A549 (cell line): Measurements from ENCODE around the gene MED10. TPM values are rescaled to one million over a fixed set of nuclear protein-coding genes. Genes with fewer than 3 reads are reported as not detected.

Experiments used
- ATAC-seq, 2 experiments: fragments of 200-7000 bp in 1 of 2; fragments of >200 bp in 1 of 2; cut with Nextera tagmentation in 1 of 2; cut with Tn5 transposase in 1 of 2; 3 replicates each; pipeline versions ENCODE4 v1.8.0 to v1.9.1; 2018 to 2020; ENCODE audit warnings: mild to moderate bottlenecking in 1 of 2, moderate library complexity in 1 of 2
- CTCF ChIA-PET: fragments of 300-600 bp; sonication (Branson Sonifier 250); formaldehyde crosslinking; extraction: SDS; loops from one replicate; lab custom pipeline; 2021; ENCODE audit warnings: antibody characterized with exemption, inconsistent platforms; lab: Yijun Ruan, JAX
- POLR2A ChIA-PET: fragments of 350-600 bp; formaldehyde crosslinking; extraction: SDS; loops from one replicate; lab custom pipeline; 2021; ENCODE audit warnings: antibody characterized with exemption, inconsistent platforms; lab: Yijun Ruan, JAX
- DNase-seq, 2 experiments: peaks; one replicate each; pipeline versions ENCODE4 v3.0.0 to v3.0.0-alpha.2; 2011 to 2016; ENCODE audit warnings: low read depth in 1 of 2, low spot score in 1 of 2
- FAIRE-seq: peaks from 2 replicates; lab custom pipeline; 2011; peaks lifted over from hg19 to GRCh38; lab: Jason Lieb, UNC
- H3K27ac ChIP-seq, 2 experiments: fragments of >200 bp; sonication (Bioruptor Twin); formaldehyde crosslinking; 3 replicates each; pipeline ENCODE4 v1.5.1; 2016 to 2017
- H3K4me1 ChIP-seq: fragments of >200 bp; sonication (Bioruptor Twin); formaldehyde crosslinking; 3 replicates; pipeline ENCODE4 v1.6.1; 2016
- H3K4me2 ChIP-seq: fragments of >200 bp; sonication (Bioruptor Twin); formaldehyde crosslinking; 3 replicates; pipeline ENCODE4 v1.6.1; 2016
- H3K4me3 ChIP-seq: fragments of >200 bp; sonication (Bioruptor Twin); formaldehyde crosslinking; 3 replicates; pipeline ENCODE4 v1.5.1; 2016
- H3K9me3 ChIP-seq: fragments of >200 bp; sonication (Bioruptor Twin); formaldehyde crosslinking; 3 replicates; pipeline ENCODE4 v1.6.1; 2016
- BHLHE40 ChIP-seq: IDR thresholded peaks from 2 replicates; pipeline ENCODE4 v1.6.1; 2012; ENCODE audit warnings: low read depth, low read length, inconsistent platforms
- CBX2 ChIP-seq: fragments of 200-600 bp; sonication (generic); IDR thresholded peaks from 2 replicates; pipeline ENCODE4 v1.6.1; 2016; ENCODE audit warnings: low read depth, mild to moderate bottlenecking, borderline replicate concordance
- CBX8 ChIP-seq: fragments of 200-600 bp; sonication (generic); IDR thresholded peaks from 2 replicates; pipeline ENCODE4 v1.6.1; 2016
- CEBPB ChIP-seq, 2 experiments: fragments of >200 bp in 1 of 2; sonication (Bioruptor Twin) in 1 of 2; formaldehyde crosslinking in 1 of 2; IDR thresholded peaks; 2 replicates each; pipeline ENCODE4 v1.6.1; 2012 to 2016
- HDAC2 ChIP-seq: fragments of 200-600 bp; sonication (generic); IDR thresholded peaks from 2 replicates; pipeline ENCODE4 v1.6.1; 2016
- HEYL ChIP-seq: fragments of 250-450 bp; sonication (Bioruptor Pico); IDR thresholded peaks from 2 replicates; pipeline ENCODE4 v1.8.0; 2021; ENCODE audit warnings: mild to moderate bottlenecking, moderate library complexity
- HOXB13 ChIP-seq: fragments of 250-450 bp; sonication (Bioruptor Pico); IDR thresholded peaks from 2 replicates; pipeline ENCODE4 v1.5.0; 2020; ENCODE audit warnings: low read depth, mild to moderate bottlenecking, moderate library complexity
- MAFK ChIP-seq: fragments of 450-650 bp; IDR thresholded peaks from 2 replicates; pipeline ENCODE4 v1.6.1; 2014; ENCODE audit not compliant: partially characterized antibody
- MYC ChIP-seq: IDR thresholded peaks from 2 replicates; pipeline ENCODE4 v1.6.1; 2012; ENCODE audit warnings: mild to moderate bottlenecking, inconsistent platforms, low read length, improper control_type of control experiment, borderline replicate concordance
- PHF8 ChIP-seq: fragments of 200-600 bp; sonication (generic); IDR thresholded peaks from 2 replicates; pipeline ENCODE4 v1.6.1; 2016; ENCODE audit warnings: low read depth, mild to moderate bottlenecking, antibody characterized with exemption, moderate library complexity, borderline replicate concordance
- TFCP2L1 ChIP-seq: fragments of 250-450 bp; sonication (Bioruptor Pico); IDR thresholded peaks from 2 replicates; pipeline ENCODE4 v1.5.0; 2021; ENCODE audit warnings: mild to moderate bottlenecking
- ZFP36 ChIP-seq: fragments of 450-650 bp; IDR thresholded peaks from 2 replicates; pipeline ENCODE4 v1.6.1; 2014; ENCODE audit warnings: borderline replicate concordance; ENCODE audit not compliant: partially characterized antibody
- WGBS: methylation state at CpG from one replicate; pipeline ENCODE4 v1.1.6; 2017; ENCODE audit errors: missing lambda C conversion rate; 5-methylcytosine and 5-hydroxymethylcytosine counted together
- polyA plus RNA-seq, 4 experiments: library from polyadenylated mRNA; depleted of rRNA in 3 of 4; stranded (reverse); fragments of >200 nt; fragmentation: RNase III in 1 of 4; extraction: RNeasy Plus Mini Kit Qiagen cat#74134 plus additional on column Dnase treatment in 1 of 4; gene quantifications; 2 replicates in 3 of 4; 3 replicates in 1 of 4; pipeline ENCODE4 v1.2.3, GENCODE V29; 2011 to 2017
- TF ChIP-seq, protein P1 (sequence below): fragments of 200-600 bp; sonication (generic); IDR thresholded peaks from 2 replicates; pipeline ENCODE4 v1.6.1; 2016; ENCODE audit warnings: antibody characterized with exemption, mild to moderate bottlenecking, moderate library complexity
- TF ChIP-seq, protein P2 (sequence below): IDR thresholded peaks from 2 replicates; pipeline ENCODE4 v1.6.1; 2012
- TF ChIP-seq, protein P3 (sequence below): fragments of 450-650 bp; IDR thresholded peaks from 2 replicates; pipeline ENCODE4 v1.6.1; 2014; ENCODE audit warnings: antibody characterized with exemption
- TF ChIP-seq, protein P4 (sequence below): fragments of >200 bp; sonication (Bioruptor Twin); formaldehyde crosslinking; IDR thresholded peaks from 3 replicates; pipeline ENCODE4 v1.6.1; 2016
- TF ChIP-seq, protein P5 (sequence below): IDR thresholded peaks from 2 replicates; pipeline ENCODE4 v1.6.1; 2012

MED10 gene
- polyA plus RNA-seq, 2 of the 4 experiments (the other 2 are of a cell fraction): 56.7 to 59.4 TPM

DNA sequence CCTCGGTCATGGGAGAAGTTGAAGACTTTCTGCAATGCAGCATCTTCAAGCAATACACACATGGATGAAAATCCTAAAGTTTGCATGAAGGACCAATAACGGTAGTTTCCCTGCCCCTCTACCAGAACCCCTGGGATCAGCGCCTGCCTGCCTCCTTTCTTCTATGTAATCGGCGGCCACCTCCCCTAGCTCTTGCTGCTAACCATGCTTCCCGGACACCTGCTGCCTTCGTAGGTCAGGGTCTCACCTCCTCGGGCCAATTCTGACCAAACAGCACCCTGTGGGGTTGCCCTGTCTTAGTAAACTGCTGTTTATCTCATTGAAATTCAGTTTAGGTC, 388 bp upstream of the MED10 start (continued):
- TF ChIP-seq, protein P1, sequence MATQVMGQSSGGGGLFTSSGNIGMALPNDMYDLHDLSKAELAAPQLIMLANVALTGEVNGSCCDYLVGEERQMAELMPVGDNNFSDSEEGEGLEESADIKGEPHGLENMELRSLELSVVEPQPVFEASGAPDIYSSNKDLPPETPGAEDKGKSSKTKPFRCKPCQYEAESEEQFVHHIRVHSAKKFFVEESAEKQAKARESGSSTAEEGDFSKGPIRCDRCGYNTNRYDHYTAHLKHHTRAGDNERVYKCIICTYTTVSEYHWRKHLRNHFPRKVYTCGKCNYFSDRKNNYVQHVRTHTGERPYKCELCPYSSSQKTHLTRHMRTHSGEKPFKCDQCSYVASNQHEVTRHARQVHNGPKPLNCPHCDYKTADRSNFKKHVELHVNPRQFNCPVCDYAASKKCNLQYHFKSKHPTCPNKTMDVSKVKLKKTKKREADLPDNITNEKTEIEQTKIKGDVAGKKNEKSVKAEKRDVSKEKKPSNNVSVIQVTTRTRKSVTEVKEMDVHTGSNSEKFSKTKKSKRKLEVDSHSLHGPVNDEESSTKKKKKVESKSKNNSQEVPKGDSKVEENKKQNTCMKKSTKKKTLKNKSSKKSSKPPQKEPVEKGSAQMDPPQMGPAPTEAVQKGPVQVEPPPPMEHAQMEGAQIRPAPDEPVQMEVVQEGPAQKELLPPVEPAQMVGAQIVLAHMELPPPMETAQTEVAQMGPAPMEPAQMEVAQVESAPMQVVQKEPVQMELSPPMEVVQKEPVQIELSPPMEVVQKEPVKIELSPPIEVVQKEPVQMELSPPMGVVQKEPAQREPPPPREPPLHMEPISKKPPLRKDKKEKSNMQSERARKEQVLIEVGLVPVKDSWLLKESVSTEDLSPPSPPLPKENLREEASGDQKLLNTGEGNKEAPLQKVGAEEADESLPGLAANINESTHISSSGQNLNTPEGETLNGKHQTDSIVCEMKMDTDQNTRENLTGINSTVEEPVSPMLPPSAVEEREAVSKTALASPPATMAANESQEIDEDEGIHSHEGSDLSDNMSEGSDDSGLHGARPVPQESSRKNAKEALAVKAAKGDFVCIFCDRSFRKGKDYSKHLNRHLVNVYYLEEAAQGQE: no peak

DNA sequence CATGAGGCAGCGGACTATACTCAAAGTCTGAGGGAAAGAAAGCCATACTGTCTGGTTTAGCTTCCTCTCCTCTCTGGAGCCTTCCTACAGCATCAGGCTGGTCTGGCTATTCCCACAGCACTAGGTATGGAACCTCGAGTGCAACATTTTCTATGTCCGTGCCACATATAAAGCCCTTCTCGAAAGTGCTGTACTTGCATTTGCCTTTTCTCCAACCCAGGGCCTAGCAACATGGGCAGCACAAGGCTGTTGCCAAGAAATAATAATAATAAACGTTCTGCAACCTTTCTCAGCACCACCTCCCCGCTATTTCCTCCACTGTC, 804 bp downstream of the MED10 start:
- peaks cover 9% of the 10 kb centered on the region; the same call in 2 of the 3 replicates for H3K4me1 ChIP-seq
- ATAC-seq: no peak
- ChIA-PET CTCF (interaction anchor here (0.6 to 1.5 kb wide), 3 partner anchors 33 to 491 kb away, joined by 3 to 5 read pairs (median 3); no protein-coding TSS in a partner anchor), POLR2A (no interaction called here)
- H3K4me3 ChIP-seq: peak overlapping the region; percentile 95
- peak overlapping the region; percentile 94 to 95 for H3K27ac ChIP-seq
- TF ChIP-seq MAFK (peak; percentile 16), HDAC2 (no peak), ZFP36 (no peak)
- no peaks in the 10 kb centered on the region for H3K9me3 ChIP-seq
- WGBS: 32% methylated on average over 6 of the region's 6 CpGs
- FAIRE-seq: no peak
- peak overlapping the region; percentile 80 for H3K4me2 ChIP-seq
- DNase-seq: no peak

DNA sequence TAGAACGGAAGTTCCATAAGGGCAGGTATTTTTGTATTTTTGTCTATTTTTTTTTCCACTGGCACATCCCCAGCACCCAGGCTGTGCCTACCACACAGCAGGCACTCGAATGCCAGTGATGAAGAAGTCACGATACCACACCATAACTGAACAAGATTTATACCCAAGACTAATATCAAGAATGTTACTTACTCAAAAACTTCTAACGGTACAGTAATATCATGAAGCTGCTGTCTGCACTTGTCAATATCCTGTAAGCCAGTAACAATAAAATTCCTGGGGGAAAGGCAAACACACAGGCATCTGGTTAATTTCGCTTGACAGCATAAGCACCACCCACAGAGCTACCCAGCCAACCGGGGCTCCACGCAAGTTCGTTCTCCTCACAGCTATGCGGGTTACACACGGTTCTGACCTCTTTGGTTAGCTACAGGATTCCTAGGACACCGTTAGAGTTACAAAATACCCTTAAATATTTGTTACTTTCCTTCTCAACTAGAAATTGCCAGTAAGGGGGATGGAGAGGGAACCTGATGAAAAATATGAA, 1.3 kb downstream of the MED10 start:
- H3K4me2 ChIP-seq: peak overlapping the region; percentile 80
- 88% methylated on average over 11 of the region's 11 CpGs for WGBS
- POLR2A ChIA-PET: no interaction called here
- CTCF ChIA-PET: interaction anchor here (0.6 to 1.5 kb wide), 2 partner anchors 58 to 490 kb away, joined by 3 to 5 read pairs; no protein-coding TSS in a partner anchor
- peaks cover 9% of the 10 kb centered on the region; the same call in 2 of the 3 replicates for H3K4me1 ChIP-seq
- no peaks in the 10 kb centered on the region for H3K9me3 ChIP-seq
- peak overlapping the region; percentile 94 to 95; a peak in 3 of 6 replicates for H3K27ac ChIP-seq
- H3K4me3 ChIP-seq: peak overlapping the region; percentile 95
- ATAC-seq (no peak), FAIRE-seq (no peak)
- TF ChIP-seq TFCP2L1 (CRISPR knock-in tag) (no peak), PHF8 (no peak), MYC (no peak), HEYL (no peak), CEBPB (IDR thresholded peaks at IDR 0.05) (no peak), CBX2 (no peak), HOXB13 (CRISPR knock-in tag) (no peak), CBX8 (no peak), BHLHE40 (no peak)
- TF ChIP-seq, protein P2, sequence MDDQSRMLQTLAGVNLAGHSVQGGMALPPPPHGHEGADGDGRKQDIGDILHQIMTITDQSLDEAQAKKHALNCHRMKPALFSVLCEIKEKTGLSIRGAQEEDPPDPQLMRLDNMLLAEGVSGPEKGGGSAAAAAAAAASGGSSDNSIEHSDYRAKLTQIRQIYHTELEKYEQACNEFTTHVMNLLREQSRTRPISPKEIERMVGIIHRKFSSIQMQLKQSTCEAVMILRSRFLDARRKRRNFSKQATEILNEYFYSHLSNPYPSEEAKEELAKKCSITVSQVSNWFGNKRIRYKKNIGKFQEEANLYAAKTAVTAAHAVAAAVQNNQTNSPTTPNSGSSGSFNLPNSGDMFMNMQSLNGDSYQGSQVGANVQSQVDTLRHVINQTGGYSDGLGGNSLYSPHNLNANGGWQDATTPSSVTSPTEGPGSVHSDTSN: no peak
- TF ChIP-seq, protein P3, sequence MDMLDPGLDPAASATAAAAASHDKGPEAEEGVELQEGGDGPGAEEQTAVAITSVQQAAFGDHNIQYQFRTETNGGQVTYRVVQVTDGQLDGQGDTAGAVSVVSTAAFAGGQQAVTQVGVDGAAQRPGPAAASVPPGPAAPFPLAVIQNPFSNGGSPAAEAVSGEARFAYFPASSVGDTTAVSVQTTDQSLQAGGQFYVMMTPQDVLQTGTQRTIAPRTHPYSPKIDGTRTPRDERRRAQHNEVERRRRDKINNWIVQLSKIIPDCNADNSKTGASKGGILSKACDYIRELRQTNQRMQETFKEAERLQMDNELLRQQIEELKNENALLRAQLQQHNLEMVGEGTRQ: no peak
- TF ChIP-seq, protein P4, sequence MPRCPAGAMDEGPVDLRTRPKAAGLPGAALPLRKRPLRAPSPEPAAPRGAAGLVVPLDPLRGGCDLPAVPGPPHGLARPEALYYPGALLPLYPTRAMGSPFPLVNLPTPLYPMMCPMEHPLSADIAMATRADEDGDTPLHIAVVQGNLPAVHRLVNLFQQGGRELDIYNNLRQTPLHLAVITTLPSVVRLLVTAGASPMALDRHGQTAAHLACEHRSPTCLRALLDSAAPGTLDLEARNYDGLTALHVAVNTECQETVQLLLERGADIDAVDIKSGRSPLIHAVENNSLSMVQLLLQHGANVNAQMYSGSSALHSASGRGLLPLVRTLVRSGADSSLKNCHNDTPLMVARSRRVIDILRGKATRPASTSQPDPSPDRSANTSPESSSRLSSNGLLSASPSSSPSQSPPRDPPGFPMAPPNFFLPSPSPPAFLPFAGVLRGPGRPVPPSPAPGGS: no peak
- TF ChIP-seq, protein P5, sequence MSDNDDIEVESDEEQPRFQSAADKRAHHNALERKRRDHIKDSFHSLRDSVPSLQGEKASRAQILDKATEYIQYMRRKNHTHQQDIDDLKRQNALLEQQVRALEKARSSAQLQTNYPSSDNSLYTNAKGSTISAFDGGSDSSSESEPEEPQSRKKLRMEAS: no peak
- TF ChIP-seq, all 56 proteins: peak for 0
- no peak for DNase-seq
